PC-3 (cell line): ENCODE measurements around the gene IGFLR1. TPM values are rescaled to one million over a fixed set of nuclear protein-coding genes. Genes with fewer than 3 reads are reported as not detected.

ENCODE experiments used
- ATAC-seq: fragments of 200-7000 bp; cut with Tn5 transposase; 2 replicates; pipeline ENCODE4 v1.9.1; 2020; ENCODE audit warnings: mild to moderate bottlenecking, moderate library complexity
- BruUV-seq: library from RNA; stranded (reverse); fragments of 400-500 nt; replicated peaks from 2 replicates; lab custom pipeline; 2021; lab: Mats Ljungman, UMichigan
- CTCF ChIA-PET: fragments of 300-600 bp; sonication (Branson Sonifier 250); formaldehyde crosslinking; loops from one replicate; lab custom pipeline; 2022; ENCODE audit warnings: antibody characterized with exemption; lab: Charles Lee
- POLR2A ChIA-PET: fragments of 300-600 bp; sonication (Branson Sonifier 250); formaldehyde crosslinking; loops from one replicate; lab custom pipeline; 2022; ENCODE audit warnings: antibody characterized with exemption; ENCODE audit not compliant: unreplicated experiment; lab: Charles Lee
- DNase-seq: peaks from one replicate; pipeline ENCODE4 v3.0.0-alpha.2; 2015
- H2AFZ ChIP-seq: fragments of 300-600 bp; sonication (generic); 2 replicates; pipeline ENCODE4 v1.6.0; 2016; ENCODE audit warnings: antibody characterized with exemption, low read length
- H3F3A ChIP-seq: fragments of 300-600 bp; sonication (generic); one replicate; pipeline ENCODE4 v1.6.0; 2017; ENCODE audit warnings: antibody characterized with exemption, low read length, control low read depth, mild to moderate bottlenecking; ENCODE audit not compliant: unreplicated experiment
- H3K27ac ChIP-seq: fragments of 300-600 bp; sonication (generic); 2 replicates; pipeline ENCODE4 v1.5.1; 2016; ENCODE audit warnings: mild to moderate bottlenecking, low read length
- H3K27me3 ChIP-seq: fragments of 300-600 bp; sonication (generic); 2 replicates; pipeline ENCODE4 v1.6.1; 2016; ENCODE audit warnings: low read length, mixed read lengths
- H3K36me3 ChIP-seq: fragments of 300-600 bp; sonication (generic); 2 replicates; pipeline ENCODE4 v1.6.1; 2016; ENCODE audit warnings: low read depth, mixed run types, low read length, mixed read lengths
- H3K4me1 ChIP-seq: fragments of 300-600 bp; sonication (generic); 2 replicates; pipeline ENCODE4 v1.5.1; 2016; ENCODE audit warnings: low read length; ENCODE audit not compliant: insufficient read depth
- H3K4me2 ChIP-seq: fragments of 300-600 bp; sonication (generic); 2 replicates; pipeline ENCODE4 v1.6.0; 2016; ENCODE audit warnings: low read length
- H3K4me3 ChIP-seq: fragments of 300-600 bp; sonication (generic); 2 replicates; pipeline ENCODE4 v1.5.1; 2016; ENCODE audit warnings: mild to moderate bottlenecking, low read length, mixed read lengths
- H3K79me2 ChIP-seq: fragments of 300-600 bp; sonication (generic); 2 replicates; pipeline ENCODE4 v1.6.1; 2017; ENCODE audit warnings: low read length, mixed read lengths
- H3K9ac ChIP-seq: fragments of 300-600 bp; sonication (generic); 2 replicates; pipeline ENCODE4 v1.6.0; 2016; ENCODE audit warnings: mild to moderate bottlenecking, low read length
- H3K9me2 ChIP-seq: fragments of 300-600 bp; sonication (generic); replicated peaks from 2 replicates; pipeline ENCODE4 v1.6.1; 2016; ENCODE audit warnings: mixed run types, low read length, mixed read lengths
- H3K9me3 ChIP-seq: fragments of 300-600 bp; sonication (generic); 2 replicates; pipeline ENCODE4 v1.6.1; 2016; ENCODE audit warnings: low read length, mixed read lengths
- H4K20me1 ChIP-seq: fragments of 300-600 bp; sonication (generic); 2 replicates; pipeline ENCODE4 v1.6.1; 2016; ENCODE audit warnings: low read length, mixed read lengths
- EZH2 ChIP-seq: fragments of 300-600 bp; sonication (generic); IDR thresholded peaks from one replicate; pipeline ENCODE4 v1.6.1; 2017; ENCODE audit warnings: antibody characterized with exemption, mild to moderate bottlenecking, low read length; ENCODE audit not compliant: unreplicated experiment
- EZH2phosphoT487 ChIP-seq: fragments of 300-600 bp; sonication (generic); IDR thresholded peaks from 2 replicates; pipeline ENCODE4 v1.6.1; 2018; ENCODE audit warnings: mild to moderate bottlenecking, antibody characterized with exemption, low read length, borderline replicate concordance
- intact Hi-C: fragments of 100-400 bp; cut with micrococcal nuclease; formaldehyde crosslinking; loops from 2 replicates; pipeline ENCODE4 v1.9.0; 2023
- total RNA-seq: library from RNA; depleted of rRNA; stranded (reverse); fragments of >200 nt; gene quantifications from 2 replicates; pipeline ENCODE4 v1.2.3, GENCODE V29; 2014
- TF ChIP-seq, protein P1 (sequence below): fragments of 300-600 bp; sonication (generic); conservative IDR thresholded peaks from 2 replicates; pipeline ENCODE4 v1.5.1; 2017; ENCODE audit warnings: antibody characterized with exemption, low read depth, mild to moderate bottlenecking, low read length

Gene IGFLR1
- total RNA-seq, 1 experiment from 2014 or later = 9.3 TPM

DNA sequence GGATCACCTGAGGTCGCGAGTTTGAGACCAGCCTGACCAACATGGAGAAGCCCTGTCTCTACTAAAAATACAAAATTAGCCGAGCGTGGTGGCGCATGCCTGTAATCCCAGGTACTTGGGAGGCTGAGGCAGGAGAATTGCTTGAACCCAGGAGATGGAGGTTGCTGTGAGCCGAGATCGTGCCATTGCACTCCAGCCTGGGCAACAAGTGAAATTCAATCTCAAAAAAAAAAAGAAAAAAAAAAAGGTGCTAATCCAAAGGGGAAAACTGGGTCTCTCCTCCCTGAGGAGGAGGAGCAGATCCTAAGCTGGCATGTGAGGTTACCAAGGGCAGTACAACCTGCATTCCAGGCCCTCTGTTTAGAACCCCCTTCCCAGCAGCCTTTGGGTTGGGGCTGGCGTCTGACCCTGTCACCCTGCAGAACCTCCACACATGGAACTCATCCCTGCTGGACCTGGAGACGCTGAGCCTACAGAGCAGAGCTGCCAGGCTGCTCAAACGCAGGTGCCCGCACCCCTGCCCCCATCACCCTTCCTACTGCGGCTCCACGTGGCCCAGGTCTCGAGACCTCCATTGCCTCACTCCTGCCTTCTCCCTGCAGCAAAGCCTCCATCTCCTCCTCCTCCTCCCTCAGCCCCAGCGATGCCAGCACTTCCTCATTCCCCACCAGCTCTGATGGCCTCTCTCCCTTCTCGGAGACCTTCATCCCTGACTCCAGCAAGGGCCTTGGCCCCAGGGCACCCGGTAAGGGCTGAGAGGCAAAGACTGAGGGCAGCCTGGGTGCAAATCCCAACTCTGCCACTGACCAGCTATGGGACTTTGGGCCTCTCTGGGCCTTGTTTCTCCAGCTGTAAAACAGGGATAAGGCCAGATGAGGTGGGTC lies 22.4 kb upstream of the IGFLR1 start:
- no TSS peak for BruUV-seq
- intact Hi-C loops = no loop called here
- Histone ChIP-seq H3K79me2 (peaks cover 2% of the 10 kb centered on the region), H4K20me1 (no peaks in the 10 kb centered on the region), H2AFZ (no peak overlapping the region), H3K36me3 (no peaks in the 10 kb centered on the region), H3K9me3 (no peaks in the 10 kb centered on the region), H3K4me2 (no peak overlapping the region), H3K27ac (no peak overlapping the region), H3K9me2 (no peaks in the 10 kb centered on the region), H3K4me1 (peaks cover 6% of the 10 kb centered on the region; the same call in 1 of the 2 replicates), H3K9ac (no peak overlapping the region), H3F3A (no peaks in the 10 kb centered on the region), H3K27me3 (no peaks in the 10 kb centered on the region), H3K4me3 (no peak overlapping the region)
- no peak for TF ChIP-seq EZH2
- TF ChIP-seq EZH2phosphoT487 = no peak
- TF ChIP-seq, protein P1, sequence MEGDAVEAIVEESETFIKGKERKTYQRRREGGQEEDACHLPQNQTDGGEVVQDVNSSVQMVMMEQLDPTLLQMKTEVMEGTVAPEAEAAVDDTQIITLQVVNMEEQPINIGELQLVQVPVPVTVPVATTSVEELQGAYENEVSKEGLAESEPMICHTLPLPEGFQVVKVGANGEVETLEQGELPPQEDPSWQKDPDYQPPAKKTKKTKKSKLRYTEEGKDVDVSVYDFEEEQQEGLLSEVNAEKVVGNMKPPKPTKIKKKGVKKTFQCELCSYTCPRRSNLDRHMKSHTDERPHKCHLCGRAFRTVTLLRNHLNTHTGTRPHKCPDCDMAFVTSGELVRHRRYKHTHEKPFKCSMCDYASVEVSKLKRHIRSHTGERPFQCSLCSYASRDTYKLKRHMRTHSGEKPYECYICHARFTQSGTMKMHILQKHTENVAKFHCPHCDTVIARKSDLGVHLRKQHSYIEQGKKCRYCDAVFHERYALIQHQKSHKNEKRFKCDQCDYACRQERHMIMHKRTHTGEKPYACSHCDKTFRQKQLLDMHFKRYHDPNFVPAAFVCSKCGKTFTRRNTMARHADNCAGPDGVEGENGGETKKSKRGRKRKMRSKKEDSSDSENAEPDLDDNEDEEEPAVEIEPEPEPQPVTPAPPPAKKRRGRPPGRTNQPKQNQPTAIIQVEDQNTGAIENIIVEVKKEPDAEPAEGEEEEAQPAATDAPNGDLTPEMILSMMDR = no peak
- no peak for DNase-seq
- ATAC-seq = no peak
- CTCF ChIA-PET = no interaction called here
- POLR2A ChIA-PET = no interaction called here

DNA sequence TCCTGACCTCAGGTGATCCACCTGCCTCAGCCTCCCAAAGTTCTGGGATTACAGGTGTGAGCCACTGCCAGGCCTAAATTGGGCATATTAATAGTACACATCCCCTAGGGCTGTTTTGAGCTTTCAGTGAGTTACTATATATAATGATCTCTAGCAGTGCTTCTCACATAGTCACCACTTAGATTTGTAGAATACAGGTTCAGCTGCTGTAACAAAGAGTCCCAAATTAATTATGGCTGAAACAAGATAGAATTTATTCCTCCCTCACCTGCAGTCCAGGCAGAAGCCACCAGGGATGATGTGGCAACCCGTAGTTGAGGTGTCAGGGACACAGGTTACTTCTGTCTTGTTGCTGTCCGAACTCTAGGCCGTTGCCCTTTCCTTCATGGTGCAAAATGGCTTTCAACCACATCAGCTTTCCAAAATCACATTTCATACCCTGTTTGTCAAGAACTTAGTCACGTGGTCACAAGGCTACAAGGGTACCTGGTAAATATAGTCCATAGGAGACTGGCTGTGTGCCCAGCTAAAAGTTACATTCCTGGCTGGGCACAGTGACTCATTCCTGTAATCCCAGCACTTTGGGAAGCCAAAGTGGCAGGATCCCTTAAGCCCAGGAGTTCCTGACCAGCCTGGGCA lies 18.6 kb upstream of the IGFLR1 start:
- Histone ChIP-seq H3K9ac (no peak overlapping the region), H3K4me3 (no peak overlapping the region), H3K27me3 (no peaks in the 10 kb centered on the region), H3K4me2 (no peak overlapping the region), H3F3A (peaks cover 3% of the 10 kb centered on the region), H3K79me2 (peaks cover 15% of the 10 kb centered on the region), H4K20me1 (no peaks in the 10 kb centered on the region), H3K9me3 (no peaks in the 10 kb centered on the region), H3K36me3 (no peaks in the 10 kb centered on the region), H2AFZ (no peak overlapping the region), H3K9me2 (no peaks in the 10 kb centered on the region), H3K27ac (no peak overlapping the region), H3K4me1 (peaks cover 12% of the 10 kb centered on the region)
- ChIA-PET POLR2A (no interaction called here), CTCF (no interaction called here)
- TF ChIP-seq EZH2phosphoT487 = no peak
- TF ChIP-seq, protein P1 = no peak
- TF ChIP-seq EZH2 = no peak
- no TSS peak for BruUV-seq
- intact Hi-C loops = no loop called here
- ATAC-seq = no peak
- DNase-seq = peak; percentile 83
